ENCODE data around the gene EBI3.

- TF ChIP-seq YY1 (IDR thresholded peaks at IDR 0.05; ENCODE audit: insufficient read depth, insufficient read length) (no peak), ZNF274 (IDR thresholded peaks at IDR 0.05; ENCODE audit: low read depth, low read length) (no peak), SUZ12 (IDR thresholded peaks at IDR 0.05; ENCODE audit: extremely low read depth, insufficient read depth, insufficient read length) (no peak)
These were observed 3.4 kb downstream of the EBI3 start for GRCh38 chr19:4232614-4233281.
